ENCODE results near the gene CPNE5.

CPNE5 gene

GRCh38 chr6:36830577-36830976 lies 8.7 kb downstream of the CPNE5 start:
- TF ChIP-seq EZH2phosphoT487 (IDR thresholded peaks at IDR 0.05; ENCODE audit: borderline replicate concordance) (no peak), CTCF (conservative IDR thresholded peaks at IDR 0.05; ENCODE audit: low read length) (no peak)
- no peak overlapping the region for H3K4me2 ChIP-seq (ENCODE audit: low read depth, low read length, poor library complexity, severe bottlenecking)
- no peaks in the 10 kb centered on the region for H3K36me3 ChIP-seq (ENCODE audit: insufficient read depth, low read length)
- no peak overlapping the region for H3K9ac ChIP-seq (ENCODE audit: low read depth, low read length, poor library complexity, severe bottlenecking)
- H3K4me1 ChIP-seq (ENCODE audit: insufficient read depth, low read length, poor library complexity, severe bottlenecking) = no peaks in the 10 kb centered on the region
- H3K79me2 ChIP-seq (ENCODE audit: insufficient read depth, low read length) = no peaks in the 10 kb centered on the region
- no peak overlapping the region for H3K4me3 ChIP-seq (ENCODE audit: low read length, poor library complexity, severe bottlenecking)
- H2AFZ ChIP-seq (ENCODE audit: low read length) = no peak overlapping the region
- no peaks in the 10 kb centered on the region for H3K9me3 ChIP-seq (ENCODE audit: insufficient read depth, low read depth, low read length)
- H3K9me2 ChIP-seq (replicated peaks; ENCODE audit: low read depth, low read length) = no peaks in the 10 kb centered on the region
- H3K27me3 ChIP-seq (ENCODE audit: insufficient read depth, low read length, poor library complexity, severe bottlenecking) = no peaks in the 10 kb centered on the region
- no peaks in the 10 kb centered on the region for H4K20me1 ChIP-seq (ENCODE audit: insufficient read depth, low read length, poor library complexity, severe bottlenecking)
- no peaks in the 10 kb centered on the region for H3F3A ChIP-seq (ENCODE audit: low read depth)

GRCh38 chr6:36829919-36830544 lies 9.2 kb downstream of the CPNE5 start:
- Histone ChIP-seq H3K9me3 (ENCODE audit: insufficient read depth, low read depth, low read length) (no peaks in the 10 kb centered on the region), H3K27me3 (ENCODE audit: insufficient read depth, low read length, poor library complexity, severe bottlenecking) (no peaks in the 10 kb centered on the region), H3K9me2 (replicated peaks; ENCODE audit: low read depth, low read length) (no peaks in the 10 kb centered on the region), H3K36me3 (ENCODE audit: insufficient read depth, low read length) (no peaks in the 10 kb centered on the region), H3K9ac (ENCODE audit: low read depth, low read length, poor library complexity, severe bottlenecking) (no peak overlapping the region), H3K4me3 (ENCODE audit: low read length, poor library complexity, severe bottlenecking) (no peak overlapping the region), H3K4me1 (ENCODE audit: insufficient read depth, low read length, poor library complexity, severe bottlenecking) (no peaks in the 10 kb centered on the region), H2AFZ (ENCODE audit: low read length) (no peak overlapping the region), H3F3A (ENCODE audit: low read depth) (no peaks in the 10 kb centered on the region), H3K79me2 (ENCODE audit: insufficient read depth, low read length) (no peaks in the 10 kb centered on the region), H3K4me2 (ENCODE audit: low read depth, low read length, poor library complexity, severe bottlenecking) (no peak overlapping the region), H4K20me1 (ENCODE audit: insufficient read depth, low read length, poor library complexity, severe bottlenecking) (no peaks in the 10 kb centered on the region)
- TF ChIP-seq EZH2phosphoT487 (IDR thresholded peaks at IDR 0.05; ENCODE audit: borderline replicate concordance) (no peak), CTCF (conservative IDR thresholded peaks at IDR 0.05; ENCODE audit: low read length) (no peak)

GRCh38 chr6:36827261-36828079 lies 11.8 kb downstream of the CPNE5 start:
- Histone ChIP-seq H3K4me1 (ENCODE audit: insufficient read depth, low read length, poor library complexity, severe bottlenecking) (no peaks in the 10 kb centered on the region), H3K27me3 (ENCODE audit: insufficient read depth, low read length, poor library complexity, severe bottlenecking) (no peaks in the 10 kb centered on the region), H4K20me1 (ENCODE audit: insufficient read depth, low read length, poor library complexity, severe bottlenecking) (no peaks in the 10 kb centered on the region), H3K4me3 (ENCODE audit: low read length, poor library complexity, severe bottlenecking) (no peak overlapping the region), H3K9ac (ENCODE audit: low read depth, low read length, poor library complexity, severe bottlenecking) (no peak overlapping the region), H2AFZ (ENCODE audit: low read length) (no peak overlapping the region), H3F3A (ENCODE audit: low read depth) (no peaks in the 10 kb centered on the region), H3K4me2 (ENCODE audit: low read depth, low read length, poor library complexity, severe bottlenecking) (no peak overlapping the region), H3K9me3 (ENCODE audit: insufficient read depth, low read depth, low read length) (no peaks in the 10 kb centered on the region), H3K79me2 (ENCODE audit: insufficient read depth, low read length) (no peaks in the 10 kb centered on the region), H3K9me2 (replicated peaks; ENCODE audit: low read depth, low read length) (no peaks in the 10 kb centered on the region), H3K36me3 (ENCODE audit: insufficient read depth, low read length) (no peaks in the 10 kb centered on the region)
- TF ChIP-seq EZH2phosphoT487 (IDR thresholded peaks at IDR 0.05; ENCODE audit: borderline replicate concordance) (no peak), CTCF (conservative IDR thresholded peaks at IDR 0.05; ENCODE audit: low read length) (no peak)

Measured in Loucy (cell line).